Colonic mucosa (tissue), 4 donors: ENCODE measurements around the gene STRA6. TPM values are rescaled to one million over a fixed set of nuclear protein-coding genes. Genes with fewer than 3 reads are reported as not detected.

Experiments
- DNase-seq: peaks from one replicate; pipeline ENCODE4 v3.0.0-alpha.2; 2020
- H3K27ac ChIP-seq: fragments of 200-600 bp; one replicate; pipeline ENCODE4 v1.8.0; 2021
- H3K27me3 ChIP-seq: fragments of 200-600 bp; one replicate; pipeline ENCODE4 v1.8.0; 2021
- H3K36me3 ChIP-seq: fragments of 200-600 bp; one replicate; pipeline ENCODE4 v1.8.0; 2021
- H3K4me1 ChIP-seq: fragments of 200-600 bp; one replicate; pipeline ENCODE4 v1.8.0; 2021; ENCODE audit warnings: mild to moderate bottlenecking
- H3K4me3 ChIP-seq: fragments of 200-600 bp; one replicate; pipeline ENCODE4 v1.8.0; 2021
- H3K9ac ChIP-seq, 2 donors: one replicate each; pipeline ENCODE4 v1.7.0; 2013; ENCODE audit warnings: control low read depth in 2 of 2, low read depth in 2 of 2, low read length in 2 of 2
- H3K9me3 ChIP-seq: fragments of 200-600 bp; one replicate; pipeline ENCODE4 v1.8.0; 2021
- intact Hi-C: fragments of 100-400 bp; cut with DNase I; formaldehyde crosslinking; loops from one replicate; pipeline ENCODE4 v1.14.1; 2022
- total RNA-seq, 2 donors: library from RNA; stranded (reverse); fragmentation: NEBNext Ultra II Directional in 1 of 2; extraction: Animal tissue kit (Norgen Biotek cat#: 25700) in 1 of 2; gene quantifications; one replicate each; pipeline ENCODE4 v1.2.1, GENCODE V29; 2021
- TF ChIP-seq, protein P1 (sequence below): fragments of 200-600 bp; IDR thresholded peaks from one replicate; pipeline ENCODE4 v1.8.0; 2022; ENCODE audit warnings: antibody characterized with exemption, mild to moderate bottlenecking
- donor health status: healthy.
- donor health status: DM: no; HTN: no; CAD: no.
- donor health status: DM: no; HTN: no; CAD: no.

Gene STRA6
- total RNA-seq, 2 donors from 2014 or later, result not detected

DNA sequence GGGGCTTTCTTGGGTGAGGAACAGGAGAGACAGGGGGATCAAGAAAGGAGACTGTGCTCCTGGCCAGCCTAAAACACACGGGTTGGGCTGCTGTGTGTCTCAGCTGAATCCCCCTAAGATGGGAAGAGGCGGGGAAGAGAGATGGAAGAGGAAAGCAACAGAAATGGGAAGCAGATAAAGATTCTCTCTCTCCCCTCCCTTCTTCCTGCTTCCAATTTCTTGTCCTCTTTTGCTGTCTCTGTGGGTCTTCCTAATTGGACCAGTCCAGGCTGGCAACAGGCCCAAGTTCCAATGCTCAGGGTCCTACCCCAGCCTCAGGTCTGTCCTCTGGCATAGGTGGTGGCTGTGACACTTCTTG lies 65.1 kb downstream of the STRA6 start:
- Histone ChIP-seq H3K36me3 (no peaks in the 10 kb centered on the region), H3K27ac (no peak overlapping the region), H3K27me3 (peaks cover 60% of the 10 kb centered on the region), H3K9ac (no peak overlapping the region), H3K4me3 (no peak overlapping the region), H3K9me3 (no peaks in the 10 kb centered on the region), H3K4me1 (no peaks in the 10 kb centered on the region)
- TF ChIP-seq, protein P1, sequence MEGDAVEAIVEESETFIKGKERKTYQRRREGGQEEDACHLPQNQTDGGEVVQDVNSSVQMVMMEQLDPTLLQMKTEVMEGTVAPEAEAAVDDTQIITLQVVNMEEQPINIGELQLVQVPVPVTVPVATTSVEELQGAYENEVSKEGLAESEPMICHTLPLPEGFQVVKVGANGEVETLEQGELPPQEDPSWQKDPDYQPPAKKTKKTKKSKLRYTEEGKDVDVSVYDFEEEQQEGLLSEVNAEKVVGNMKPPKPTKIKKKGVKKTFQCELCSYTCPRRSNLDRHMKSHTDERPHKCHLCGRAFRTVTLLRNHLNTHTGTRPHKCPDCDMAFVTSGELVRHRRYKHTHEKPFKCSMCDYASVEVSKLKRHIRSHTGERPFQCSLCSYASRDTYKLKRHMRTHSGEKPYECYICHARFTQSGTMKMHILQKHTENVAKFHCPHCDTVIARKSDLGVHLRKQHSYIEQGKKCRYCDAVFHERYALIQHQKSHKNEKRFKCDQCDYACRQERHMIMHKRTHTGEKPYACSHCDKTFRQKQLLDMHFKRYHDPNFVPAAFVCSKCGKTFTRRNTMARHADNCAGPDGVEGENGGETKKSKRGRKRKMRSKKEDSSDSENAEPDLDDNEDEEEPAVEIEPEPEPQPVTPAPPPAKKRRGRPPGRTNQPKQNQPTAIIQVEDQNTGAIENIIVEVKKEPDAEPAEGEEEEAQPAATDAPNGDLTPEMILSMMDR, result no peak
- DNase-seq, result no peak
- intact Hi-C loops, result no loop called here

GRCh38 chr15:74136814-74137536 lies 65.6 kb downstream of the STRA6 start:
- no peak overlapping the region for H3K4me3 ChIP-seq
- H3K9ac ChIP-seq, result no peak overlapping the region
- TF ChIP-seq, protein P1, result no peak
- H3K27me3 ChIP-seq, result peaks cover 65% of the 10 kb centered on the region
- H3K27ac ChIP-seq, result no peak overlapping the region
- intact Hi-C loops, result no loop called here
- no peaks in the 10 kb centered on the region for H3K9me3 ChIP-seq
- no peaks in the 10 kb centered on the region for H3K4me1 ChIP-seq
- no peaks in the 10 kb centered on the region for H3K36me3 ChIP-seq
- DNase-seq, result no peak

- no peak overlapping the region for H3K27ac ChIP-seq
- no peaks in the 10 kb centered on the region for H3K4me1 ChIP-seq
These were observed 66.1 kb downstream of the STRA6 start for GRCh38 chr15:74136540-74136813.

DNA sequence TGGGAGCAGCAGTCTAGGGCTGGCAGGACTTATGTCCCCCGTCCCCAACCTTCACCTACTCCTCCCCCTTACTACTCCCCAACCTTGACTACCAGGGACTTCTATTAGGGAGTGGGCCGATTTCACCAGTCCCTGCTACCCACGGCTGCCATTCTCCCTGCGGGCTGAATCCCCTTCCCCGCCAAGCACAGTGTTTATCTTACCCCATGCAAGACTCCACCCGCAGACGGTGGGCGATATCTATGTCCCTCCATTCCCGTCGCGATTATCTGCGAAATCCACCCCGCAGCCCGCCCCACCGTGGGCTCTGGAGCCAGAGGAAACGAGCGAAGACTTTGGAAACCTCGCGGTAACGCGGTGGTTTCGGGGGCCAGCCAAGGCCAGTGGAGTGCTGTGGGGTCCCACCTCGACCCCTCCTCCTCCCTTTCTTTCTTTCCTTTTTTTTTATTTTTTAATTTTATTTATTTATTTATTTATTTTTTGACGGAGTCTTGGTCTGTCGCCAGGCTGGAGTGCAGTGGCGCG lies 67.5 kb downstream of the STRA6 start:
- no peak for DNase-seq
- H3K4me1 ChIP-seq, result no peaks in the 10 kb centered on the region
- no peak overlapping the region for H3K9ac ChIP-seq

More at GRCh38 chr15:74136540-74136813, 66.1 kb downstream of the STRA6 start:
- Histone ChIP-seq H3K9ac (no peak overlapping the region), H3K9me3 (no peaks in the 10 kb centered on the region), H3K4me3 (no peak overlapping the region), H3K36me3 (no peaks in the 10 kb centered on the region), H3K27me3 (peaks cover 70% of the 10 kb centered on the region)
- intact Hi-C loops, result no loop called here
- DNase-seq, result no peak
- TF ChIP-seq, protein P1, result no peak

GRCh38 chr15:74134387-74135027 lies 68.1 kb downstream of the STRA6 start:
- no peak overlapping the region for H3K27ac ChIP-seq
- H3K9ac ChIP-seq, result no peak overlapping the region
- intact Hi-C loops, result no loop called here
- no peaks in the 10 kb centered on the region for H3K4me1 ChIP-seq
- H3K27me3 ChIP-seq, result peaks cover 90% of the 10 kb centered on the region
- H3K36me3 ChIP-seq, result no peaks in the 10 kb centered on the region
- H3K4me3 ChIP-seq, result no peak overlapping the region
- H3K9me3 ChIP-seq, result no peaks in the 10 kb centered on the region
- TF ChIP-seq, protein P1, result peak; percentile 31
- peak; percentile 54 for DNase-seq

More for the DNA sequence above, 67.5 kb downstream of the STRA6 start:
- intact Hi-C loops, result no loop called here
- Histone ChIP-seq H3K4me3 (no peak overlapping the region), H3K36me3 (no peaks in the 10 kb centered on the region), H3K9me3 (no peaks in the 10 kb centered on the region), H3K27ac (no peak overlapping the region), H3K27me3 (peaks cover 84% of the 10 kb centered on the region)
- TF ChIP-seq, protein P1, result no peak
